D721Med (cell line): ENCODE results near the gene BACH2.

Experiments used
- DNase-seq: peaks from one replicate; pipeline ENCODE4 v3.0.0; 2011; ENCODE audit warnings: low spot score; ENCODE audit not compliant: insufficient read length
- FAIRE-seq: peaks from 2 replicates; lab custom pipeline; 2011; peaks lifted over from hg19 to GRCh38; lab: Jason Lieb, UNC
- CTCF ChIP-seq: IDR thresholded peaks from 2 replicates; pipeline ENCODE4 v1.5.1; 2012; ENCODE audit warnings: mild to moderate bottlenecking, control low read depth; ENCODE audit not compliant: insufficient read depth; ENCODE audit errors: missing control alignments

BACH2 gene

GRCh38 chr6:89940225-89941027, 356.2 kb downstream of the BACH2 start:
- no peak for FAIRE-seq
- TF ChIP-seq CTCF, result peak; percentile 94

GRCh38 chr6:89939144-89939543, 357.5 kb downstream of the BACH2 start:
- TF ChIP-seq CTCF, result no peak
- DNase-seq (no peak), FAIRE-seq (no peak)

More at GRCh38 chr6:89940225-89941027, 356.2 kb downstream of the BACH2 start:
- peak; percentile 71 for DNase-seq

- FAIRE-seq, result no peak
- TF ChIP-seq CTCF, result no peak
Observed at GRCh38 chr6:89938014-89938413, 358.6 kb downstream of the BACH2 start.

GRCh38 chr6:89936177-89936576, 360.5 kb downstream of the BACH2 start:
- TF ChIP-seq CTCF, result no peak
- FAIRE-seq, result no peak
- no peak for DNase-seq

More at GRCh38 chr6:89938014-89938413, 358.6 kb downstream of the BACH2 start:
- no peak for DNase-seq

- TF ChIP-seq CTCF, result no peak
- no peak for DNase-seq
Observed at GRCh38 chr6:89934685-89935366, 361.8 kb downstream of the BACH2 start.

GRCh38 chr6:89932245-89932802, 364.3 kb downstream of the BACH2 start:
- TF ChIP-seq CTCF, result no peak
- FAIRE-seq (no peak), DNase-seq (no peak)

More at GRCh38 chr6:89934685-89935366, 361.8 kb downstream of the BACH2 start:
- FAIRE-seq, result no peak
